Measurements from ENCODE around the gene KRT7.
A peak's percentile ranks its signal among the peaks of the same experiment; 100 is the strongest.
"Not testable (repeated sequence)": the region's sequence is repeated elsewhere in the genome, so short reads cannot be mapped to it uniquely, and the experiment has no call there.

Gene KRT7

DNA sequence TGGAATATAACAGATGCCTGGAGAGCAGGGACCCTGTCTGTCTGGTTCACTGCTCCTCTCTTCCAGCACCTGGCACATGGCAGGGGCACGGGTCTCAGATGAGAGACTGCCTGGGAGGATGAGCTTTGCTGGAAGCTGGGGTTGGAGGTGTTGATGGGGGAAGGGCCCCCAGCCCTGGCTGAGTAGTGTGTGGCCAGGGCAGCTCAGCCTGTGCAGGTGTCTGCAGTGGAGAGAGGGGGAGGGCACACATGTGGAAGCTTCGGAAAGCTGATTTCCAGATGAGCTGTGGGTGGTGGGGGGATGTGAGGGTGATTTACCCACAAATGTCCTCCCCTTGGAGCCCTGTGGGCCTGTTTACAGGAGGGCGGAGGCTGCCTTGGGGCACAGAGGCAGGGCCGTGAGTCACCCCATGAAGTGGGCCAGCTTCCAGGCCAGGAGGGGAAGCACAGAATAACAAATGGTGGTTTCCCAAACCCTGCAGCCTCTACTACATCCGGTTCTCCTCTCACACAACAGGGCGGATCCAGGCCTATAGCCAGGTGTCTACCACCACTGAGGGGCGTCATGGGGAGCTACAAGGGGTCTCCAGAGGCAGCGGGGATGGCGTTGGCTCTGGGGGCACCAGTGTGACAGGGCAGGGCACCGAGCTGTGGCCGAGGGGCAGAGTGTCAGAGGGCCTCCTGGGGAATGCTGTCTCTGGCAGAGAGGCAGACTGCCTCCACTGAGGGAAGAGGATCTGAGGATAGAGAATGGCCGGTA, 11.0 kb downstream of the KRT7 start:
- DNase-seq (ENCODE audit: low spot score), result peak; percentile 45

DNA sequence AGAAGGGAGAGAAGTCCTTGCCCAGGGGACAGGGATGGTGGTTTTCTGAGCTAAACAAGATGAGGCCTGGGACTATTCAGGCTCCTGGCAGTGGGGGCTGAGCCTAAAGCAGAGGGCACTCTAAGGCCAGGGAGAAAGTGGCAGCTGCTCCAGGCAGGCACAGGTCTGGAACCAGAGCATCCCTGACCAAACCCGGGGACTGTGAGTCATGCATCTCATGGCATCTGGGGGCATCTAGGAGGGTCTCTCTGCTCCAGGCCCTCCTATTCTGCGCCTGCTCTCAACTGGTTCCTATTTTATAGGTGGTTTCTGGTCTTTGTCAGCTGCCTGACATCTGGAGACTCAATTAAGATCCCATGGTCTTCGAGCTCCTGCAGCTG, 11.6 kb downstream of the KRT7 start:
- no peak for DNase-seq (ENCODE audit: low spot score)

DNA sequence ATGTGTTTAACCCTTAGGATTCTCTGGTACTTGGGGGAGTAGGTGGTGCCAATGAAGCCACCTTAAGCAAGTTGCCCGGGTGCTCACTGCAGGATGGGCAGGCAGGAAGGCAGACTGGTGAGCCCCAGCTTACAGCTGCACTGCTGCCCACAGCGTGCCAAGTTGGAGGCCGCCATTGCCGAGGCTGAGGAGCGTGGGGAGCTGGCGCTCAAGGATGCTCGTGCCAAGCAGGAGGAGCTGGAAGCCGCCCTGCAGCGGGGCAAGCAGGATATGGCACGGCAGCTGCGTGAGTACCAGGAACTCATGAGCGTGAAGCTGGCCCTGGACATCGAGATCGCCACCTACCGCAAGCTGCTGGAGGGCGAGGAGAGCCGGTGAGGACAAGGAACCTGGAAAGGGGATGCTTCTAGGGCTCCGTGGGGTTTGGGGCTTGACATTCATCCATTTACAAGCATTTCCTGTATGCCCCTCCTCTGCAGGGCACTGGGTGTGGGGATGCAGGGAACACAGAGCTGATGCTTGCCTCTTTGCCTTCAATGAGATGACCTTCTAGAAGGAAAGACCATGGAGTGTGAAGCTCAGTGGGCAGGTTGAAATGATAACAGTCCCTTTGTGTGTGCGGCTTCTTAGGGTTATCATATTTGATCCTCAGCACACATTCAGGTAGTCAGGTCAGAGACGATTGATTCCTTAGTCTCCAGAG, 12.4 kb downstream of the KRT7 start:
- DNase-seq (ENCODE audit: low spot score), result no peak

DNA sequence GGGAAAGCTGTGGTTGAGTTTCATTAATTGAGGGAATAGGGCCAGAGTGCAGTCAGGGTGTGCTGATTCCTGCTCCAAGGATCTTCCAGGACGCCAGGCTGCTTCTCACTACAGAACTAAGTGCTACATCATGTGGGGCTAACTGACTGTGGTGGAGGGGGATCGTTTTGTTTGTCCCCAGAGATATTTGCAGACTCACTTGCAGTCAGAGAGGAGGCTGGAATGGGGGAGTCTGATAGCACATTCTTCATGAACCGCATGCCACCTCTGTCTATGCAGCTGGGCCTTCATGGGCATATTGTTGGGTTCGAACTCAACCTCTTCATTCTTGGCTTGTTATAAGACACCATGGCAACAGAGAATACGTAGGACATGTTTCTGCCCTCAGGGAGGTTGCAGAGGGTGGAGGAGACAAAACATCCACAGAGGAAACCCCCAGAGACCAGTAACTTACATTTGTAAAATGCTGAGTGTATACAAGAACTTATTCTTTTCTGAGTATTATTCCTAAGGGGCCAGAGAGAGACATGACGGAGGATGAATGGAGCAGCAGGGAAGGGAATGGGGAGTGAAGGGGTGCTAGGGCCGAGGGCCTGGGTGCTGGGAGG, 13.0 kb downstream of the KRT7 start:
- DNase-seq (ENCODE audit: low spot score), result no peak

DNA sequence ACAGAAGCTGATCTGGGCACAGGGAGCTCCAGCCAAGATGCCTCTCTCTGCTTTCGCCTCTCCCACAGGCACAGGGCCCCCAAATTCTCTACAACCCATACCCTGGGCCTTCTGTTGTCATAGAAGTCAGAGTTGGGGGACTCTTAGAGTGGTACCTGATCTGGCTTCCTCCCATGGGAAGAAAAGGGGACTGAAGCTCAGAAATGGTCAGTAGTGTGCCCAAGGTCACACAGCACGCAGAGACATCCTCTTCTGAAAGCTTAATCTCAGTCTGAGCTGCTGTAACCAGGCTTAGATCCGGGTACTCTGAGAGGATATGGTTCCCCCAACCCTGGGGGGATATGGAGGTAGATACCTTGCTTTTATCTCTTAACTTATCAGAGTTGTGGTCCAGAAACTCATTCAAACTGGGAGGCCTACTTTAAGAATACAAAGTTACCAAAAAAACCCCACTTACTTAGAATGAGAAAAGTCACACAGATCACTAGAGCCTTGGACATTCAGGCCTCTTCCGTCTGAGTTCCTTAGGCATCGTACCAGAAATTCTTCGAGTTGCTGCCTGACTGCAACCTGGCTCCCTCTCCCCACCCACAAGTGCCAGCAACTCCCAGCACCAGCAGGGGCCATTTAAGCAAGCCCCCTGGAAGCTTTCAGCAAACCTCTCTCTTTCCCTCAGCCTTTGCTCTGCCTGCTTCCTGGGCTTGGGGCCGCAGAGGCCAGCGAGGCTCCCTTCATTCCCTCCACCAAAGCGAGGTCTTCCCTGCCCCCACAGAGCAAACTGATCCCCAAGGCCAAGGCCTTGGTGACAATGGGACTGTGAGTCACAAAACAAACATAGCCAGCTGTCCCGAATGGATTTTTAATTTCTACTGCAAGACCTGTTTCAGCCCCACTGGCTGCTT, 13.9 kb downstream of the KRT7 start:
- DNase-seq (ENCODE audit: low spot score), result no peak

DNA sequence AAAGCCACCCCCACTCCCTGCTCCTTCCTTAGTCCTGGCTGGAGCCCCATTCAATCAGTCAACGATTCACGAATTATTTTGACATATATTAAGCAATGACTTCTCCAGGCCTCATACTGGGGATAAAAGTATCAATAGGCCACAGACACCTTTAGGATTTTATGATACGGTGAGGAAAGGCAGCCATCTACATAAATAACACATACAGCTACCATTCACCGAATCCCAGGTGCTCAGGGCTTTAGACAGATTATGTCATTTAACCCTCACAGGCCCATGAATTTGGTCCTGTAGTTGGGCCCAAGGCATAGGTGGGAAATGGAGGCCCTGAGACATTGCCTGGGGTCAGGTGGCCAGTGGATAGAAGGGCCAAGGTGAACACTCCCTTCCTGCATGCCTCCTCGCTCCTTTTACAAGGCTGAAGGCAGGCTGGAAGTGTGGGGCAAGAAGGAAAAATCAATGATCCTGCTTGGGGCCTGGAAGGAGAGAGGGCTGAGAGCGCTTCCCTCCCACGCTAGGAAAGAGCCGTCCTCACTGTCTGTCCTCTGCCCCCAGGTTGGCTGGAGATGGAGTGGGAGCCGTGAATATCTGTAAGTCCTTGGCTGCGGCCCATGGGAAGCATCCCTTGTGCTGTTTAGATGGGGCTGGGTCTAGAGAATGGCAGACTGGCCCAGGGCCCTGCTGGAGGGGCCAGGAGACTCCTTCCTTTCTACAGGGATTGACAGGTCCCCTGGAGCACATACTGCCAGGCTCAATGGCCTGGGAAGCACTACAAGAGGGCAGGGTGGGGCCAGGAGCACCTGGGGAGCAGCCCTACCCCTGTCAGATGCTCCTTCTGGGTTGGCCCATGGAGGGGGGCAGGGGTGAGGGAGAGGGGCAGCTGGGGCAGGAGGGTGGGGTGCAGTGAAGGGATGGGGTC, 14.8 kb downstream of the KRT7 start:
- no peak for DNase-seq (ENCODE audit: low spot score)

DNA sequence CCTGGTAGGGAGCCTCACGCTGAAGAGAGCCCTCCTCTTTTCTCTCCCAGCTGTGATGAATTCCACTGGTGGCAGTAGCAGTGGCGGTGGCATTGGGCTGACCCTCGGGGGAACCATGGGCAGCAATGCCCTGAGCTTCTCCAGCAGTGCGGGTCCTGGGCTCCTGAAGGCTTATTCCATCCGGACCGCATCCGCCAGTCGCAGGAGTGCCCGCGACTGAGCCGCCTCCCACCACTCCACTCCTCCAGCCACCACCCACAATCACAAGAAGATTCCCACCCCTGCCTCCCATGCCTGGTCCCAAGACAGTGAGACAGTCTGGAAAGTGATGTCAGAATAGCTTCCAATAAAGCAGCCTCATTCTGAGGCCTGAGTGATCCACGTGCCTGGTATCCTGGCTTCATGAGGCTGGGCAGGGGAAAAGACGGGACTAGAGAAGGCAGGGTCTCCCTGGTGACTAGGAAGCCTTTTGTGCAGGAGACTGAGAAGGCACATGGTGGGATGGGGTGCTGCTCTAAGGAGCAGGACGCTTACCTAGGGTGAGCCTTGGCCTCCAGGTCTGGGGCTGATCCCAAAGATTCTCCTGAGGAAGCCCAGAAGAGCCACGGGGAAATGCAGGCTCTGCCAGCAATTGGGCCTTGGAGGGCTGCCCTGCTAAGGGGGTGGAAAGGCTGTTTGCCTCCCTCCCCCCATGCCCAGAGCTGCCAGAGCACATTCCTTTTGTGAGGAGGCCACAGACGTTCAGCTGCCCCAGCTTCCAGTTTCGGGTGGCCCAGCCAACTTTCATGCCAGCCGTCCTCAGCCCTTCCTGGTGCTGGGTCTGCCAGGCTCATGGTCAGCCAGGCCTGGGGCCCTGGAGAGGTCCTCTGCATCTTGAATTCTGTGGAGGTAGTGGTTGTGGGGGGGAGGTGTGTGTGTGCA, 15.8 kb downstream of the KRT7 start:
- DNase-seq (ENCODE audit: low spot score), result no peak

GRCh38 chr12:52249511-52250047, 16.5 kb downstream of the KRT7 start:
- no peak for DNase-seq (ENCODE audit: low spot score)

DNA sequence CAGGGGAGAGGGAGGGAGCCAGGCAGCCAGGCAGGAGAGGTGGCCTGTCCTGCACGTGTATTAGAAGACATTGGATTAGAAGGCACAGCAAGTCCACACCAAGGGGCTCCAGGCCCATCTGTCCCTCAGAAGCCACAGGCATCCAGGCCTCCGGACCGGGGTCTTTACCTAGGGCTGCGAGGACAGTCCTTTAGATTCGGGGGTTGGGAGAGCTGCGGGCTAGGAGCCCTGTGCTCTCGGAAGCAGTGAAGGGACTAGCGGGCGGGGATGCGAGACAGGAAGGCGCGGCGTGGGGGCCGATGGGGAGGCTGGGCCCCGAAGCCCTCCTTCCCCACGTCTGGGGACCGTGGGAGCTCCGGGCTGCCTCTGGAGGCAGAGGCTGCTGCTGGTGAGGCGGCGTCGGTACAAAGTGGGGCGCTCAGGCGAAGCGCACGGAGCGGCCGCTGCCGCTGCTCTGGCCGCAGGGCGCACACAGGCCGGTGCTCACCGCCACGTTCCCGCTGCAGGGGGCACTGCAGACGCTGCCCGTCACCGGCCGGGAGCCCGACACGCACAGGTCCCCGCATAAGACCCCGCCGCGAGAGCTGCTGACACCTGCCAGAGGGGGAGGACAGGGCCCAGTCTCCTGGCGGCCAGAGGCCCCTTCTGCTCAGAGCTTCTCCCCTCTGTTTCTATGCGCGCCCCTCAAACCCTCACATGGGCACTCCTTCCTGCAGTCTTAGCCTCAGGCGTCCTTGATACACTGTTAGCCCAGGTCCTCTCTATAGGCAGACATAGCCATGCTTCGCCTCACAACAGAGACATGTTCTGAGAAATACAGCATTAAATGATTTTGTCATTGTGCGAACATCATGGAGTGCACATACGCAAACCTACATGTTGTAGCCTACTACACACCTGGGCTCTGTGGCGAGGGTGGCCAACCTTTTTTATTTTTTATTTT, 17.3 kb downstream of the KRT7 start:
- DNase-seq (ENCODE audit: low spot score), result no peak

GRCh38 chr12:52251367-52252051, 18.5 kb downstream of the KRT7 start:
- no peak for DNase-seq (ENCODE audit: low spot score)

DNA sequence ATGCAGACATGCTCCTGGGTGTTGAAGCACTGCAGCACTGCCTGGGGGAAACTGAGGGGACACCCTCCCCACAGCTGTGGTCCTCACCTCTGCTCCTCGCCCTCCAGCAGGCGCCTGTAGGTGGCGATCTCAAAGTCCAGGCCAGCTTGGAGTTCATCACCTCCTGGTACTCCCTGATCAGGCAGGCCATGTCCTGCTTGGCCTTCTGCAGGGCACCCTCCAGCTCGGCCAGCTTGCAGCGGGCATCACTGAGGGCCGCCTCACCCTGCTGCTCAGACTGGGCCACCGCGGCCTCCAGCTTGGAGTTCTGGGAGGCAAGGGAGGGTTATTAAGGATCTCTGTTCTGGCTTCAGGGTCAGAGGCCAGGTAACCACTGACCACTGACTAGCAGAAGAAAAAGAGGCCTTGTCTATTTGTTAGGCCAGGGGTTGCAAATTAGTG, 19.2 kb downstream of the KRT7 start:
- DNase-seq (ENCODE audit: low spot score), result not testable (repeated sequence)

- no peak for DNase-seq (ENCODE audit: low spot score)
These were observed 19.8 kb downstream of the KRT7 start for GRCh38 chr12:52252728-52253343.

DNA sequence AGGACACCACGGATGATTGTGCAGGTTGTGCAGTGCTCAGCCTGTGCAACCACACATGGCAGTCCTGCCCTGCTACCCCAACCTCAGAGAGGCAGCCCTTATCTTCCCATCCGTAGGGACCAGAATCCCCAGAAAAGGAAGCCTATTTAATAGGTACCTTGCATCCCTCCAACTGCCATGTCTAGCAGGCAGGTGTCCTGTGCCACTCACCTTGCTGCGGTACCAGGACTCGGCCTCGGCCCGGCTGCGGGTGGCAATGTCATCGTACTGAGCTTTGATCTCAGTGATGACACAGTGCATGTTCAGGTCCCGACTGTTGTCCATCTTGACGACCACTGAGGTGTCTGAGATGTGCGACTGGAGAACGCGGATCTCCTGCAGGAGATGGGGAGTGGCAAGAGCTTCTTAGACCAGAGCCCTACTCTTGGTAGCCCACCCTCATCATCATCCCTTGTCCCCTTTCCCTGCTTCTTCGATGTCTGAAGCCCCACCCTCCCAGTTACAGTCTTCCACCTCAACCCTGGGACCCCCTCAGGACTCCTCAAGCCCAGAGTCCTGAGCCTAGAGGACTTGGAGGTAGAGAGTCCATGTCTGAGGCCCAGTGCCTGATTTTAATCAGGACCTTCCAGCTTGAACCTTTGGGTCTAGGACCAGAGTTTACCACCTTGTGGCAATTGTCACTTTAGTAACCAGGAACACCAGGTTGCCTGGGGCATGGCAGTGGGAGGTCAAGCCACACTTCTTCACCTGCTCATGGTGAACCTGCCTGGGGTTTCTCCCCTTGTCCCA, 20.5 kb downstream of the KRT7 start:
- no peak for DNase-seq (ENCODE audit: low spot score)

DNA sequence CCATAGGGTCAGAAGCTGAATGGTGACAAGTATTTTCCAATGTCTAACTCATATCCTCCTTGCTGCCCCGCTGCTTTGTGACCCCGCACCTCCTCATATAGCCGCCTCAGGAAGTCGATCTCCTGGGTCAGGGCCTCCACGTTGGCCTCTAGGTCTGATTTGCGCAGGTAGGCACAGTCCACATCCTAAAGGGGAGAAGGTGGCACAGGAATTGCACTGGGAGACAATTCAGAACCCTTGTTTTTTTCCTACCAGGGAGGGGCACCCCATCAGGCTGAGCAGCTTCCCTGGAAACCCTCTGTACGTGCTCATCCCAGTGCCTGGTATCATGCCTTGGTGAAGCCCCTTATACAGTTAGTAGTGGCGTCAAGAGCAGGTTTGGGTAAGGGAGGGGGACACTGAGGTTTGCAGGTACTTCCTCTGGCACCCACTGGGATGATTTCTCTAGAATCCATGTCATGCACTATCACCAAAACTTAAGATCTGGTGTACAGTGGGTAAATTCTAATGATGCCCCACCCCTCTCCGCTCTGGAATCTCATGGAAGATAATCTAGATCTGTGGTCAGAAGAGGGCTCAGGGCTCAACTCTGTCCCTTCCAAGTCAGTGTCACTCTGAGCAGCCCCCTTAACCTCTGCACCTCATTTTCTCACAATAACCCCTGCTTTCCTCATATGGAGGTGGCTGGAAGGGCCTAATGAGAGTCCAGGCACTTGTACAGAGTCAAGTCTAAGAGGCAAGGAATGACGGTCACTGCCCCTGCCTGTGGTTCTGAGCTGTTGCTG, 21.3 kb downstream of the KRT7 start:
- DNase-seq (ENCODE audit: low spot score), result no peak

DNA sequence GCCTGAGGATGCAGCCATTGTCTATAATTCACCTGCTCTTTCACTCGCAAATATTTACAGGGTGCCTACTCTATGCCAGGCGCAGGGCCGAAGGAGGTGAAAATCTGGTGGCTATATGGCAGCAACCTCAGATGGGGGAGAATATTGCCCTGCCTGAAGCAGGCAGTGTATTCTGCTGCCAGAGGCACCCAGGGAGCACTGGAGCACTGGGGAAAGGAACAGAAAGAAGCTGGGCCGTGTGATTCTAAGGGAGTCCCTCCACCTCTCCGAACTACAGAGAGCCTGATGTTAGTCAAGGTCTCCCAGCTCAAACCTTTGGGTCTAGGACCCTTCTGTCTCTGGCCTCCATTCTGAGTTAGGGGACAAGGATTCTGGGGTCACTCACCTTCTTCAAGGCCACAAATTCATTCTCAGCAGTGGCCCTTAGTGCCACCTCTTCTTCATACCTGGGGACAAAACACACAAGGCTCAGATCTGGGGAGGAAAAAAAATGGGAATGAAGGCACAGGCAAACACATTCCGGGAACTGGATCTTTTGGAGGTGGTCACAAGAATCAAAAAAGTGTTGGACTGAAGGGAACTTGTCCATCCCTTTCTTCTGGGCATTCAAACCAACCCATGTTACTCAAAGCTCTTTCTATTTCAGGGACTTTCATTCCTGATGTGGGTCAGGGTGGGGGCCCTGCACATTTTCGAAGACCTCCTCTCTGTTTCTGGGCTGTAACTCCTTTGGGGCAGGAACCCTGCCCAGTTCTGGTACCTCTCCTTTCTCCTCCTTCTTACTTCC, 22.1 kb downstream of the KRT7 start:
- DNase-seq (ENCODE audit: low spot score), result no peak

Data from RKO (cell line).